ENCODE measurements around the gene CABLES2.

The CABLES2 gene

GRCh38 chr20:62403331-62403730, 3.8 kb downstream of the CABLES2 start:
- Histone ChIP-seq H3K4me2 (ENCODE audit: low read depth, low read length, poor library complexity, severe bottlenecking) (no peak overlapping the region), H3K27me3 (ENCODE audit: insufficient read depth, low read length, poor library complexity, severe bottlenecking) (no peaks in the 10 kb centered on the region), H3K9me2 (replicated peaks; ENCODE audit: low read depth, low read length) (no peaks in the 10 kb centered on the region), H2AFZ (ENCODE audit: low read length) (no peak overlapping the region), H3K9me3 (ENCODE audit: insufficient read depth, low read depth, low read length) (no peaks in the 10 kb centered on the region), H3K4me3 (ENCODE audit: low read length, poor library complexity, severe bottlenecking) (no peak overlapping the region), H3K36me3 (ENCODE audit: insufficient read depth, low read length) (no peaks in the 10 kb centered on the region), H3K4me1 (ENCODE audit: insufficient read depth, low read length, poor library complexity, severe bottlenecking) (peaks cover 24% of the 10 kb centered on the region), H3F3A (ENCODE audit: low read depth) (no peaks in the 10 kb centered on the region), H4K20me1 (ENCODE audit: insufficient read depth, low read length, poor library complexity, severe bottlenecking) (peaks cover 11% of the 10 kb centered on the region), H3K9ac (ENCODE audit: low read depth, low read length, poor library complexity, severe bottlenecking) (no peak overlapping the region), H3K79me2 (ENCODE audit: insufficient read depth, low read length) (peaks cover 28% of the 10 kb centered on the region)
- TF ChIP-seq EZH2phosphoT487 (IDR thresholded peaks at IDR 0.05; ENCODE audit: borderline replicate concordance): no peak
- TF ChIP-seq, protein P1, sequence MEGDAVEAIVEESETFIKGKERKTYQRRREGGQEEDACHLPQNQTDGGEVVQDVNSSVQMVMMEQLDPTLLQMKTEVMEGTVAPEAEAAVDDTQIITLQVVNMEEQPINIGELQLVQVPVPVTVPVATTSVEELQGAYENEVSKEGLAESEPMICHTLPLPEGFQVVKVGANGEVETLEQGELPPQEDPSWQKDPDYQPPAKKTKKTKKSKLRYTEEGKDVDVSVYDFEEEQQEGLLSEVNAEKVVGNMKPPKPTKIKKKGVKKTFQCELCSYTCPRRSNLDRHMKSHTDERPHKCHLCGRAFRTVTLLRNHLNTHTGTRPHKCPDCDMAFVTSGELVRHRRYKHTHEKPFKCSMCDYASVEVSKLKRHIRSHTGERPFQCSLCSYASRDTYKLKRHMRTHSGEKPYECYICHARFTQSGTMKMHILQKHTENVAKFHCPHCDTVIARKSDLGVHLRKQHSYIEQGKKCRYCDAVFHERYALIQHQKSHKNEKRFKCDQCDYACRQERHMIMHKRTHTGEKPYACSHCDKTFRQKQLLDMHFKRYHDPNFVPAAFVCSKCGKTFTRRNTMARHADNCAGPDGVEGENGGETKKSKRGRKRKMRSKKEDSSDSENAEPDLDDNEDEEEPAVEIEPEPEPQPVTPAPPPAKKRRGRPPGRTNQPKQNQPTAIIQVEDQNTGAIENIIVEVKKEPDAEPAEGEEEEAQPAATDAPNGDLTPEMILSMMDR (conservative IDR thresholded peaks at IDR 0.05; ENCODE audit: low read length): no peak

GRCh38 chr20:62402456-62403150, 4.5 kb downstream of the CABLES2 start:
- no peaks in the 10 kb centered on the region for H3K36me3 ChIP-seq (ENCODE audit: insufficient read depth, low read length)
- no peaks in the 10 kb centered on the region for H3K9me2 ChIP-seq (replicated peaks; ENCODE audit: low read depth, low read length)
- no peaks in the 10 kb centered on the region for H3K27me3 ChIP-seq (ENCODE audit: insufficient read depth, low read length, poor library complexity, severe bottlenecking)
- peaks cover 11% of the 10 kb centered on the region for H4K20me1 ChIP-seq (ENCODE audit: insufficient read depth, low read length, poor library complexity, severe bottlenecking)
- H3F3A ChIP-seq (ENCODE audit: low read depth): no peaks in the 10 kb centered on the region
- no peaks in the 10 kb centered on the region for H3K9me3 ChIP-seq (ENCODE audit: insufficient read depth, low read depth, low read length)
- H3K4me1 ChIP-seq (ENCODE audit: insufficient read depth, low read length, poor library complexity, severe bottlenecking): peaks cover 17% of the 10 kb centered on the region
- no peak overlapping the region for H3K4me2 ChIP-seq (ENCODE audit: low read depth, low read length, poor library complexity, severe bottlenecking)
- peaks cover 28% of the 10 kb centered on the region for H3K79me2 ChIP-seq (ENCODE audit: insufficient read depth, low read length)
- no peak overlapping the region for H3K9ac ChIP-seq (ENCODE audit: low read depth, low read length, poor library complexity, severe bottlenecking)
- no peak for TF ChIP-seq EZH2phosphoT487 (IDR thresholded peaks at IDR 0.05; ENCODE audit: borderline replicate concordance)
- TF ChIP-seq, protein P1 (conservative IDR thresholded peaks at IDR 0.05; ENCODE audit: low read length): no peak
- H2AFZ ChIP-seq (ENCODE audit: low read length): no peak overlapping the region
- H3K4me3 ChIP-seq (ENCODE audit: low read length, poor library complexity, severe bottlenecking): no peak overlapping the region

GRCh38 chr20:62401331-62401779, 5.7 kb downstream of the CABLES2 start:
- Histone ChIP-seq H3K4me1 (ENCODE audit: insufficient read depth, low read length, poor library complexity, severe bottlenecking) (peaks cover 12% of the 10 kb centered on the region), H3K4me3 (ENCODE audit: low read length, poor library complexity, severe bottlenecking) (no peak overlapping the region), H3K4me2 (ENCODE audit: low read depth, low read length, poor library complexity, severe bottlenecking) (no peak overlapping the region), H2AFZ (ENCODE audit: low read length) (no peak overlapping the region), H3K27me3 (ENCODE audit: insufficient read depth, low read length, poor library complexity, severe bottlenecking) (no peaks in the 10 kb centered on the region), H3K9ac (ENCODE audit: low read depth, low read length, poor library complexity, severe bottlenecking) (no peak overlapping the region), H3K79me2 (ENCODE audit: insufficient read depth, low read length) (peaks cover 24% of the 10 kb centered on the region), H3K9me2 (replicated peaks; ENCODE audit: low read depth, low read length) (no peaks in the 10 kb centered on the region), H3F3A (ENCODE audit: low read depth) (no peaks in the 10 kb centered on the region), H4K20me1 (ENCODE audit: insufficient read depth, low read length, poor library complexity, severe bottlenecking) (peaks cover 11% of the 10 kb centered on the region), H3K9me3 (ENCODE audit: insufficient read depth, low read depth, low read length) (no peaks in the 10 kb centered on the region), H3K36me3 (ENCODE audit: insufficient read depth, low read length) (no peaks in the 10 kb centered on the region)
- TF ChIP-seq, protein P1 (conservative IDR thresholded peaks at IDR 0.05; ENCODE audit: low read length): no peak
- no peak for TF ChIP-seq EZH2phosphoT487 (IDR thresholded peaks at IDR 0.05; ENCODE audit: borderline replicate concordance)
